Mucosa of descending colon (tissue), 3 donors: ENCODE measurements around the gene TMEM119. TPM values are rescaled to one million over a fixed set of nuclear protein-coding genes. Genes with fewer than 3 reads are reported as not detected.

Experiments
- ATAC-seq: fragments of 200-7000 bp; cut with Tn5 transposase; one replicate; pipeline ENCODE4 v1.9.1; 2020; ENCODE audit warnings: mild to moderate bottlenecking, moderate library complexity
- DNase-seq, 3 donors: peaks; one replicate each; pipeline ENCODE4 v3.0.0-alpha.2; 2020
- H3K36me3 ChIP-seq: fragments of 200-600 bp; one replicate; pipeline ENCODE4 v1.8.0; 2021; ENCODE audit warnings: low read depth, mild to moderate bottlenecking
- H3K4me1 ChIP-seq: fragments of 200-600 bp; one replicate; pipeline ENCODE4 v1.8.0; 2021; ENCODE audit warnings: low read depth, mild to moderate bottlenecking
- H3K4me3 ChIP-seq: fragments of 200-600 bp; one replicate; pipeline ENCODE4 v1.8.0; 2021; ENCODE audit warnings: mild to moderate bottlenecking
- H3K9me3 ChIP-seq: fragments of 200-600 bp; one replicate; pipeline ENCODE4 v1.8.0; 2021; ENCODE audit warnings: mild to moderate bottlenecking
- intact Hi-C, 2 donors: fragments of 100-400 bp; cut with DNase I in 1 of 2; cut with micrococcal nuclease in 1 of 2; formaldehyde crosslinking; loops; one replicate each; pipeline versions ENCODE4 v1.11.0 to v1.11.1; 2022; cut with DNase I, micrococcal nuclease
- total RNA-seq, 3 donors: library from RNA; stranded (reverse); fragmentation: NEBNext Ultra II Directional in 2 of 3; extraction: Animal tissue kit (Norgen Biotek cat#: 25700) in 2 of 3; gene quantifications; one replicate each; pipeline versions ENCODE4 v1.2.1 to v1.2.4, GENCODE V29; 2021 to 2023
- TF ChIP-seq, protein P1 (sequence below): fragments of 200-600 bp; IDR thresholded peaks from one replicate; pipeline ENCODE4 v1.8.0; 2022; ENCODE audit warnings: antibody characterized with exemption, mild to moderate bottlenecking
- donor health status: DM: no; HTN: no; CAD: no; lungs with moderate emphysema.
- donor health status: DM: no; HTN: no; CAD: no.
- donor health status: DM: no; HTN: yes; CAD: no.

Gene TMEM119
- total RNA-seq, 3 donors from 2014 or later: 4.1 to 7.0 (median 5.1) TPM

DNA sequence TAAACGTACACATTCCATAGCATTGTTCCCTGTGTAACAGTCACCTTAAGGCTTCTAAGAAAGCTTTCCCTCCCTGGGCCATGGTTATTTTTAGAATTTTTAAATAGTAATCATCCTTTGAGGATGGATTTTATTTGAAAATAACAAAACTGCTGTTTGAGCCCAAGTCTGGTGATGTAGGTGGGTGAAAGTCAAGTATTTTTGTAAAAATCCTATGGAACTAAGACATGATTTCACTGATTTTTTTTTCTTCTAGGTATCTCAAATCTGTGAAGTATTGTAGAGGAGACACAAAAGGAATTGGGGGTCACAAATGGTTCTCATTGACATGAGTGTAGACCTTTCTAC, 34.1 kb downstream of the TMEM119 start:
- TF ChIP-seq, protein P1, sequence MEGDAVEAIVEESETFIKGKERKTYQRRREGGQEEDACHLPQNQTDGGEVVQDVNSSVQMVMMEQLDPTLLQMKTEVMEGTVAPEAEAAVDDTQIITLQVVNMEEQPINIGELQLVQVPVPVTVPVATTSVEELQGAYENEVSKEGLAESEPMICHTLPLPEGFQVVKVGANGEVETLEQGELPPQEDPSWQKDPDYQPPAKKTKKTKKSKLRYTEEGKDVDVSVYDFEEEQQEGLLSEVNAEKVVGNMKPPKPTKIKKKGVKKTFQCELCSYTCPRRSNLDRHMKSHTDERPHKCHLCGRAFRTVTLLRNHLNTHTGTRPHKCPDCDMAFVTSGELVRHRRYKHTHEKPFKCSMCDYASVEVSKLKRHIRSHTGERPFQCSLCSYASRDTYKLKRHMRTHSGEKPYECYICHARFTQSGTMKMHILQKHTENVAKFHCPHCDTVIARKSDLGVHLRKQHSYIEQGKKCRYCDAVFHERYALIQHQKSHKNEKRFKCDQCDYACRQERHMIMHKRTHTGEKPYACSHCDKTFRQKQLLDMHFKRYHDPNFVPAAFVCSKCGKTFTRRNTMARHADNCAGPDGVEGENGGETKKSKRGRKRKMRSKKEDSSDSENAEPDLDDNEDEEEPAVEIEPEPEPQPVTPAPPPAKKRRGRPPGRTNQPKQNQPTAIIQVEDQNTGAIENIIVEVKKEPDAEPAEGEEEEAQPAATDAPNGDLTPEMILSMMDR: no peak
- DNase-seq (no peak), ATAC-seq (no peak)
- no peaks in the 10 kb centered on the region for H3K9me3 ChIP-seq
- H3K4me1 ChIP-seq: peaks cover 50% of the 10 kb centered on the region
- intact Hi-C loops: loop anchor here (5.0 to 10.0 kb wide), 3 partner anchors 54 to 531 kb away; partner anchors contain the start of genes ALKBH2 (in 1 of the 2) and UNG (in 1 of the 2)
- H3K36me3 ChIP-seq: peaks cover 20% of the 10 kb centered on the region
- no peak overlapping the region for H3K4me3 ChIP-seq

DNA sequence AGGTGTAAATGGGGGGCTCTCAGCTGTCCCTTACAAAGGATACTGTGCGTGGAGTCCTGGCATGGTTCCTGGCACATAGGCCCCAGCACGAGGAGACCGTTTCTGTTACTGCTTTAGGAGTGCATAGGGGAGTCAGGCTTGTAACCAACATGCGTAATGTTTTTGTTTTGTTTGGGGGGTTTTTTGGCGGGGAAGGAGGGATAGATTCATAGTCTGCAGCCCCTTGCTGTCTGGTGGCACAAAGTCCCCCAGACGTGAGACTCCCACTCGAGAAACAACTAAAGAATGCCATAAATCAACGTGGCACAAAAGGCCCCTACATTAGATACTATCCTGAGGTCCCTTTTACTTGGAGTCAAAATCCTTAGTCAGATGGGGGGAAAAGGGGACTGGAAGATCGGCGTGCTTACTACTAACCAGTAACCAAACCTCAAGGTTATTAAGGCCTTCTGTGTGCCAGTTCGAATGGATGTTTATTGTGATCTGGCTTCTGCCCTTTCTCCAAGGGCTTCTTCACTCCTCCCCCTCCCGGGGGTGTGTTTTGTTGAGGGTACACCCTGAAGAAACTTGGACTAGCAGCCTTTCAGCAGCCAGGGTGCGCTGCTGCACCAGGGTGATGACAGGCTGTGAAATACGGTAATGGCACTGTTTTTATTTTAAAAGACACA, 34.6 kb downstream of the TMEM119 start:
- DNase-seq: peak; percentile 88 to 97 (median 88)
- intact Hi-C loops: loop anchor here (5.0 to 10.0 kb wide), 3 partner anchors 54 to 532 kb away; partner anchors contain the start of genes ALKBH2 (in 1 of the 2) and UNG (in 1 of the 2)
- TF ChIP-seq, protein P1: peak; percentile 78
- ATAC-seq: peak; percentile 65
- peaks cover 51% of the 10 kb centered on the region for H3K4me1 ChIP-seq
- H3K36me3 ChIP-seq: peaks cover 17% of the 10 kb centered on the region
- H3K9me3 ChIP-seq: no peaks in the 10 kb centered on the region
- peak overlapping the region; percentile 88 for H3K4me3 ChIP-seq

DNA sequence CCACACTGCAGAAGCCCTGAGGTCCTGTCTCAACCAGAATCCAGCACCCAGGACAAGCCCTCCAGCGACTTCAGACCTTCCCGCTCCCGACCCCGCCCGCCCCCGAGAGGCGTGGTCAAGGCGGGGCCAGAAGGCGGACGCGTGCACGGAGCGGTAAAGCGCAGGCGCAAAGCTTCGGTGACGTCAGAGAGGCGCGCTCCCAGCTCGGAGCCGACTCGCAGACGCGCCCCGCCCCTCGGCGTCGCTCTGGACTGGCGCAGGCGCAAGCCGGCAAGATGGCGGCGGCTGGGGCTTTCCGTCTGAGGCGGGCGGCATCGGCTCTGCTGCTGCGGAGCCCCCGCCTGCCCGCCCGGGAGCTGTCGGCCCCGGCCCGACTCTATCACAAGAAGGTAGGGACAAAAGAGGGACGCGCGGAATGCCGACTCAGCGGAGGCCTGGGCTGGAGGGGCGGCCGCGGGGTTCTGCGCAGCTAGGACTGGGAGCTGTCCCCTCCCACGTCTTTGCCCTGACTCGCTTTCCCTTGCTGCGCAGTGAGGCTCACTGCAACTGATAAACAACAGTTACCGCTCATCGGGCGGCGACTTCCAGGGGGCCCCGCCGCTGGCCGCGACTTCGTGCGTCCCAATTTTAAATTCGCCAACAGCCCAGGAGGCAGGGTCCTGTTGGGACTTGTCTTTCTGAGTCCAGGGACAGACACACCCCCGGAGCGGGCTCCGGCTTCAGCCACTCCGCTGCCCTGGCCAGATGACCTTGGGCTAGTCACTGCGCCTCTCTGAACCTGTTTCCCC, 35.3 kb downstream of the TMEM119 start, which contains the start of gene ISCU:
TSS of gene ISCU (plus strand) at position 249 of the 788 bp plus-strand sequence. CDS start at position 276, 27 bp downstream.
- DNase-seq (peak; percentile 96 to 100 (median 99)), ATAC-seq (peak; percentile 88)
- intact Hi-C loops: loop anchor here (5.0 to 10.0 kb wide), 3 partner anchors 55 to 532 kb away; partner anchors contain the start of genes ALKBH2 (in 1 of the 2) and UNG (in 1 of the 2)
- H3K4me3 ChIP-seq: peak within 1 kb of the TSS; percentile 88
- H3K4me1 ChIP-seq: peaks cover 51% of the 10 kb centered on the region
- H3K9me3 ChIP-seq: no peaks in the 10 kb centered on the region
- TF ChIP-seq, protein P1: peak; percentile 11
- H3K36me3 ChIP-seq: peaks cover 12% of the 10 kb centered on the region

DNA sequence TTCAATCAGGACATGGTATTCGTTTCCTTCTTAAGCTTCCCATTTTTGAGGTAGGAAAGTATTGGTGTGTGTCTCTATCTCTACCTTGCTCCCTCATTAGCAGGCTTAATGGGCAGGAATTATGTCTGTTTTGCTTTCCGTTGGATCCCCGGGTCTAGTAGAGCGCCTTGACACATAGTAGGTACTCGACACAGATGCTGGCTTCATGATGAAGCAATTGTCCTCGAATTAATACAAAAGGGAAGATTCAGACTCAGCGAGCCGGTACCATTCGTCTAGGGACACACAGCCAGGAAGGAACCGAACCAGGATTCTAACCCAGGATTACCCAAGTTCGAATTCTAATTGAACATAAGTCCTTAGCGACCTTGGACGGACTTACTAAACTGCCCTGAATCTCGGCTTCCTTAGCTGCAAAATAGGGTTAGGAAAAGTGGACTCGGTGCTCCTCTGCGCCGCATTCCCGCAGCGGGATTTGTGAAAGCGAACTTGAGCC, 36.0 kb downstream of the TMEM119 start:
- TF ChIP-seq, protein P1: no peak
- Histone ChIP-seq H3K4me1 (peaks cover 49% of the 10 kb centered on the region), H3K4me3 (peak overlapping the region; percentile 87), H3K36me3 (peaks cover 6% of the 10 kb centered on the region), H3K9me3 (no peaks in the 10 kb centered on the region)
- intact Hi-C loops: loop anchor here (5.0 to 10.0 kb wide), 3 partner anchors 55 to 533 kb away; partner anchors contain the start of genes ALKBH2 (in 1 of the 2) and UNG (in 1 of the 2)
- no peak for ATAC-seq
- DNase-seq: peak in 1 of 3 donors; percentile 27
